A549 (cell line): Measurements from ENCODE around the gene RLN3. TPM values are rescaled to one million over a fixed set of nuclear protein-coding genes. Genes with fewer than 3 reads are reported as not detected.

Experiments
- ATAC-seq, 2 experiments: fragments of 200-7000 bp in 1 of 2; fragments of >200 bp in 1 of 2; cut with Nextera tagmentation in 1 of 2; cut with Tn5 transposase in 1 of 2; 3 replicates each; pipeline versions ENCODE4 v1.8.0 to v1.9.1; 2018 to 2020; ENCODE audit warnings: mild to moderate bottlenecking in 1 of 2, moderate library complexity in 1 of 2
- CTCF ChIA-PET: fragments of 300-600 bp; sonication (Branson Sonifier 250); formaldehyde crosslinking; extraction: SDS; loops from one replicate; lab custom pipeline; 2021; ENCODE audit warnings: antibody characterized with exemption, inconsistent platforms; lab: Yijun Ruan, JAX
- POLR2A ChIA-PET: fragments of 350-600 bp; formaldehyde crosslinking; extraction: SDS; loops from one replicate; lab custom pipeline; 2021; ENCODE audit warnings: antibody characterized with exemption, inconsistent platforms; lab: Yijun Ruan, JAX
- DNase-seq, 2 experiments: peaks; one replicate each; pipeline versions ENCODE4 v3.0.0 to v3.0.0-alpha.2; 2011 to 2016; ENCODE audit warnings: low read depth in 1 of 2, low spot score in 1 of 2
- FAIRE-seq: peaks from 2 replicates; lab custom pipeline; 2011; peaks lifted over from hg19 to GRCh38; lab: Jason Lieb, UNC
- H3K27ac ChIP-seq, 2 experiments: fragments of >200 bp; sonication (Bioruptor Twin); formaldehyde crosslinking; 3 replicates each; pipeline ENCODE4 v1.5.1; 2016 to 2017
- H3K4me1 ChIP-seq: fragments of >200 bp; sonication (Bioruptor Twin); formaldehyde crosslinking; 3 replicates; pipeline ENCODE4 v1.6.1; 2016
- H3K4me2 ChIP-seq: fragments of >200 bp; sonication (Bioruptor Twin); formaldehyde crosslinking; 3 replicates; pipeline ENCODE4 v1.6.1; 2016
- H3K4me3 ChIP-seq: fragments of >200 bp; sonication (Bioruptor Twin); formaldehyde crosslinking; 3 replicates; pipeline ENCODE4 v1.5.1; 2016
- H3K9me3 ChIP-seq: fragments of >200 bp; sonication (Bioruptor Twin); formaldehyde crosslinking; 3 replicates; pipeline ENCODE4 v1.6.1; 2016
- BCL3 ChIP-seq: fragments of >200 bp; sonication (Bioruptor Twin); formaldehyde crosslinking; IDR thresholded peaks from 3 replicates; pipeline ENCODE4 v1.6.1; 2016
- BHLHE40 ChIP-seq: IDR thresholded peaks from 2 replicates; pipeline ENCODE4 v1.6.1; 2012; ENCODE audit warnings: low read depth, low read length, inconsistent platforms
- CHD4 ChIP-seq: fragments of 200-600 bp; sonication (generic); IDR thresholded peaks from 2 replicates; pipeline ENCODE4 v1.6.1; 2016; ENCODE audit warnings: antibody characterized with exemption, mild to moderate bottlenecking, borderline replicate concordance
- FOSL2 ChIP-seq, 2 experiments: fragments of 450-650 bp in 1 of 2; fragments of >200 bp in 1 of 2; sonication (Bioruptor Twin) in 1 of 2; formaldehyde crosslinking; IDR thresholded peaks; 2 replicates each; pipeline versions ENCODE4 v1.5.0 to v1.6.1; 2016 to 2020; ENCODE audit warnings: mild to moderate bottlenecking in 1 of 2, moderate library complexity in 1 of 2
- FOXS1 ChIP-seq: fragments of 250-450 bp; sonication (Bioruptor Pico); IDR thresholded peaks from 2 replicates; pipeline ENCODE4 v1.5.0; 2020; ENCODE audit warnings: mild to moderate bottlenecking, moderate library complexity
- HDAC2 ChIP-seq: fragments of 200-600 bp; sonication (generic); IDR thresholded peaks from 2 replicates; pipeline ENCODE4 v1.6.1; 2016
- HOXB13 ChIP-seq: fragments of 250-450 bp; sonication (Bioruptor Pico); IDR thresholded peaks from 2 replicates; pipeline ENCODE4 v1.5.0; 2020; ENCODE audit warnings: low read depth, mild to moderate bottlenecking, moderate library complexity
- KDM5A ChIP-seq: fragments of 200-600 bp; sonication (generic); IDR thresholded peaks from 2 replicates; pipeline ENCODE4 v1.6.1; 2016; ENCODE audit warnings: antibody characterized with exemption, mild to moderate bottlenecking
- NPAS2 ChIP-seq: fragments of 250-450 bp; sonication (Bioruptor Pico); IDR thresholded peaks from 2 replicates; pipeline ENCODE4 v1.8.0; 2022; ENCODE audit warnings: mild to moderate bottlenecking, moderate library complexity, borderline replicate concordance
- NR3C1 ChIP-seq: fragments of >200 bp; sonication (Bioruptor Twin); formaldehyde crosslinking; IDR thresholded peaks from 3 replicates; pipeline ENCODE4 v1.6.1; 2017
- POLR2A ChIP-seq: IDR thresholded peaks from 2 replicates; pipeline ENCODE4 v1.6.1; 2012; ENCODE audit warnings: mild to moderate bottlenecking, low read length
- POLR2AphosphoS2 ChIP-seq: conservative IDR thresholded peaks from 2 replicates; pipeline ENCODE4 v1.6.1; 2012; ENCODE audit warnings: low read length, improper control_type of control experiment, inconsistent platforms
- RAD21 ChIP-seq, 2 experiments: fragments of >200 bp in 1 of 2; sonication (Bioruptor Twin) in 1 of 2; formaldehyde crosslinking in 1 of 2; IDR thresholded peaks in 1 of 2; conservative IDR thresholded peaks in 1 of 2; 2 replicates in 1 of 2; 3 replicates in 1 of 2; pipeline ENCODE4 v1.6.1; 2012 to 2018; ENCODE audit warnings: inconsistent platforms in 1 of 2
- RFX5 ChIP-seq: fragments of 450-650 bp; IDR thresholded peaks from 2 replicates; pipeline ENCODE4 v1.7.1; 2014; ENCODE audit warnings: antibody characterized with exemption, mild to moderate bottlenecking, moderate library complexity
- SMC3 ChIP-seq: fragments of >200 bp; sonication (Bioruptor Twin); formaldehyde crosslinking; IDR thresholded peaks from 3 replicates; pipeline ENCODE4 v1.6.1; 2018; ENCODE audit warnings: inconsistent platforms
- ZC3H11A ChIP-seq: fragments of 450-650 bp; IDR thresholded peaks from 2 replicates; pipeline ENCODE4 v1.6.1; 2014; ENCODE audit warnings: antibody characterized with exemption, mild to moderate bottlenecking
- ZFP36 ChIP-seq: fragments of 450-650 bp; IDR thresholded peaks from 2 replicates; pipeline ENCODE4 v1.6.1; 2014; ENCODE audit warnings: borderline replicate concordance; ENCODE audit not compliant: partially characterized antibody
- ZNF302 ChIP-seq: fragments of 250-450 bp; sonication (Bioruptor Pico); IDR thresholded peaks from 2 replicates; pipeline ENCODE4 v1.9.0; 2021; ENCODE audit warnings: inconsistent platforms, mild to moderate bottlenecking, moderate library complexity
- ZSCAN20 ChIP-seq: fragments of 250-450 bp; sonication (Bioruptor Pico); IDR thresholded peaks from 2 replicates; pipeline ENCODE4 v1.8.0; 2022; ENCODE audit warnings: mild to moderate bottlenecking, moderate library complexity
- WGBS: methylation state at CpG from one replicate; pipeline ENCODE4 v1.1.6; 2017; ENCODE audit errors: missing lambda C conversion rate; 5-methylcytosine and 5-hydroxymethylcytosine counted together
- polyA plus RNA-seq, 4 experiments: library from polyadenylated mRNA; depleted of rRNA in 3 of 4; stranded (reverse); fragments of >200 nt; fragmentation: RNase III in 1 of 4; extraction: RNeasy Plus Mini Kit Qiagen cat#74134 plus additional on column Dnase treatment in 1 of 4; gene quantifications; 2 replicates in 3 of 4; 3 replicates in 1 of 4; pipeline ENCODE4 v1.2.3, GENCODE V29; 2011 to 2017
- TF ChIP-seq, protein P1 (sequence below): fragments of 200-600 bp; sonication (generic); IDR thresholded peaks from 2 replicates; pipeline ENCODE4 v1.6.1; 2016; ENCODE audit warnings: antibody characterized with exemption, mild to moderate bottlenecking, moderate library complexity
- TF ChIP-seq, protein P2 (sequence below): fragments of >200 bp; sonication (Bioruptor Twin); formaldehyde crosslinking; IDR thresholded peaks from 3 replicates; pipeline ENCODE4 v1.5.1; 2016
- TF ChIP-seq, protein P3 (sequence below): IDR thresholded peaks from 2 replicates; pipeline ENCODE4 v1.6.1; 2012
- TF ChIP-seq, protein P4 (sequence below): fragments of >200 bp; sonication (Bioruptor Twin); formaldehyde crosslinking; IDR thresholded peaks from 2 replicates; pipeline ENCODE4 v1.6.1; 2016
- TF ChIP-seq, protein P5 (sequence below): IDR thresholded peaks from 2 replicates; pipeline ENCODE4 v1.6.1; 2012

Gene RLN3
- polyA plus RNA-seq, 2 of the 4 experiments (the other 2 are of a cell fraction), result not detected

DNA sequence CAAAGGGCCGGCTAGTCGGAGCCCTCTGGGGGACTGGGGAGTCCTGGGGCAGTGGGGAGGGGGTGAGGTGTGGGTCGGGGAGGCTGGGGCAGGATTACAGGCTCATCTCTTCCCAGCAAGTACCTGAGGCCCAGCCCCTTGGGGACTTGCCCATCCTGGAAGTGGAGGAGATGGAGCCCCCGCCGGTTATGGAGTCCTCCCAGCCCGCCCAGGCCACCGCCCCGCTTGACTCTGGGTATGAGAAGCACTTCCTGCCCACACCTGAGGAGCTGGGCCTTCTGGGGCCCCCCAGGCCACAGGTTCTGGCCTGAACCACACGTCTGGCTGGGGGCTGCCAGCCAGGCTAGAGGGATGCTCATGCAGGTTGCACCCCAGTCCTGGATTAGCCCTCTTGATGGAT is 24.0 kb downstream of the RLN3 start:
- TF ChIP-seq BCL3, result no peak
- TF ChIP-seq, protein P1, sequence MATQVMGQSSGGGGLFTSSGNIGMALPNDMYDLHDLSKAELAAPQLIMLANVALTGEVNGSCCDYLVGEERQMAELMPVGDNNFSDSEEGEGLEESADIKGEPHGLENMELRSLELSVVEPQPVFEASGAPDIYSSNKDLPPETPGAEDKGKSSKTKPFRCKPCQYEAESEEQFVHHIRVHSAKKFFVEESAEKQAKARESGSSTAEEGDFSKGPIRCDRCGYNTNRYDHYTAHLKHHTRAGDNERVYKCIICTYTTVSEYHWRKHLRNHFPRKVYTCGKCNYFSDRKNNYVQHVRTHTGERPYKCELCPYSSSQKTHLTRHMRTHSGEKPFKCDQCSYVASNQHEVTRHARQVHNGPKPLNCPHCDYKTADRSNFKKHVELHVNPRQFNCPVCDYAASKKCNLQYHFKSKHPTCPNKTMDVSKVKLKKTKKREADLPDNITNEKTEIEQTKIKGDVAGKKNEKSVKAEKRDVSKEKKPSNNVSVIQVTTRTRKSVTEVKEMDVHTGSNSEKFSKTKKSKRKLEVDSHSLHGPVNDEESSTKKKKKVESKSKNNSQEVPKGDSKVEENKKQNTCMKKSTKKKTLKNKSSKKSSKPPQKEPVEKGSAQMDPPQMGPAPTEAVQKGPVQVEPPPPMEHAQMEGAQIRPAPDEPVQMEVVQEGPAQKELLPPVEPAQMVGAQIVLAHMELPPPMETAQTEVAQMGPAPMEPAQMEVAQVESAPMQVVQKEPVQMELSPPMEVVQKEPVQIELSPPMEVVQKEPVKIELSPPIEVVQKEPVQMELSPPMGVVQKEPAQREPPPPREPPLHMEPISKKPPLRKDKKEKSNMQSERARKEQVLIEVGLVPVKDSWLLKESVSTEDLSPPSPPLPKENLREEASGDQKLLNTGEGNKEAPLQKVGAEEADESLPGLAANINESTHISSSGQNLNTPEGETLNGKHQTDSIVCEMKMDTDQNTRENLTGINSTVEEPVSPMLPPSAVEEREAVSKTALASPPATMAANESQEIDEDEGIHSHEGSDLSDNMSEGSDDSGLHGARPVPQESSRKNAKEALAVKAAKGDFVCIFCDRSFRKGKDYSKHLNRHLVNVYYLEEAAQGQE, result no peak
- no peak for TF ChIP-seq ZFP36
- TF ChIP-seq, protein P2, sequence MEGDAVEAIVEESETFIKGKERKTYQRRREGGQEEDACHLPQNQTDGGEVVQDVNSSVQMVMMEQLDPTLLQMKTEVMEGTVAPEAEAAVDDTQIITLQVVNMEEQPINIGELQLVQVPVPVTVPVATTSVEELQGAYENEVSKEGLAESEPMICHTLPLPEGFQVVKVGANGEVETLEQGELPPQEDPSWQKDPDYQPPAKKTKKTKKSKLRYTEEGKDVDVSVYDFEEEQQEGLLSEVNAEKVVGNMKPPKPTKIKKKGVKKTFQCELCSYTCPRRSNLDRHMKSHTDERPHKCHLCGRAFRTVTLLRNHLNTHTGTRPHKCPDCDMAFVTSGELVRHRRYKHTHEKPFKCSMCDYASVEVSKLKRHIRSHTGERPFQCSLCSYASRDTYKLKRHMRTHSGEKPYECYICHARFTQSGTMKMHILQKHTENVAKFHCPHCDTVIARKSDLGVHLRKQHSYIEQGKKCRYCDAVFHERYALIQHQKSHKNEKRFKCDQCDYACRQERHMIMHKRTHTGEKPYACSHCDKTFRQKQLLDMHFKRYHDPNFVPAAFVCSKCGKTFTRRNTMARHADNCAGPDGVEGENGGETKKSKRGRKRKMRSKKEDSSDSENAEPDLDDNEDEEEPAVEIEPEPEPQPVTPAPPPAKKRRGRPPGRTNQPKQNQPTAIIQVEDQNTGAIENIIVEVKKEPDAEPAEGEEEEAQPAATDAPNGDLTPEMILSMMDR, result no peak
- no peak for TF ChIP-seq HOXB13 (CRISPR knock-in tag)
- TF ChIP-seq HDAC2, result no peak
- TF ChIP-seq FOXS1 (CRISPR knock-in tag), result no peak
- no peak for TF ChIP-seq SMC3
- TF ChIP-seq CHD4, result no peak
- ATAC-seq (no peak), FAIRE-seq (no peak), DNase-seq (no peak)
- no peak overlapping the region for H3K4me2 ChIP-seq
- ChIA-PET POLR2A (no interaction called here), CTCF (interaction anchor here (1.2 to 1.8 kb wide), 6 partner anchors 9 to 172 kb away, joined by 3 to 9 read pairs (median 6); partner anchors contain the start of genes IL27RA and PALM3)
- WGBS, result 40% methylated on average over 1 of the region's 9 CpGs
- no peaks in the 10 kb centered on the region for H3K4me1 ChIP-seq
- H3K9me3 ChIP-seq, result 0 out of 3 replicates have a peak, but pooled peaks cover 3% of the 10 kb centered on the region
- no peak overlapping the region for H3K27ac ChIP-seq
- no peak overlapping the region for H3K4me3 ChIP-seq

DNA sequence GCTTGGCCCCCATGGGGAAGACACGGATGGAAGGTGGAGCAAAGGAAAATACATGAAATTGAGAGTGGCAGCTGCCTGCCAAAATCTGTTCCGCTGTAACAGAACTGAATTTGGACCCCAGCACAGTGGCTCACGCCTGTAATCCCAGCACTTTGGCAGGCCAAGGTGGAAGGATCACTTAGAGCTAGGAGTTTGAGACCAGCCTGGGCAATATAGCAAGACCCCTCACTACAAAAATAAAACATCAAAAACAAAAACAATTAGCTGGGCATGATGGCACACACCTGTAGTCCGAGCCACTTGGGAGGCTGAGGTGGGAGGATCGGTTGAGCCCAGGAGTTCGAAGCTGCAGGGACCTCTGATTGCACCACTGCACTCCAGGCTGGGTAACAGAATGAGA is 24.5 kb downstream of the RLN3 start:
- CTCF ChIA-PET, result interaction anchor here (0.6 to 1.8 kb wide), 6 partner anchors 9 to 34 kb away, joined by 3 to 9 read pairs (median 6); partner anchors contain the start of genes IL27RA and PALM3
- Histone ChIP-seq H3K9me3 (0 out of 3 replicates have a peak, but pooled peaks cover 3% of the 10 kb centered on the region), H3K4me1 (no peaks in the 10 kb centered on the region), H3K4me2 (no peak overlapping the region), H3K4me3 (no peak overlapping the region), H3K27ac (no peak overlapping the region)
- DNase-seq (no peak), ATAC-seq (no peak), FAIRE-seq (no peak)
- 76% methylated on average over 6 of the region's 6 CpGs for whole genome bisulfite sequencing
- TF ChIP-seq, protein P3, sequence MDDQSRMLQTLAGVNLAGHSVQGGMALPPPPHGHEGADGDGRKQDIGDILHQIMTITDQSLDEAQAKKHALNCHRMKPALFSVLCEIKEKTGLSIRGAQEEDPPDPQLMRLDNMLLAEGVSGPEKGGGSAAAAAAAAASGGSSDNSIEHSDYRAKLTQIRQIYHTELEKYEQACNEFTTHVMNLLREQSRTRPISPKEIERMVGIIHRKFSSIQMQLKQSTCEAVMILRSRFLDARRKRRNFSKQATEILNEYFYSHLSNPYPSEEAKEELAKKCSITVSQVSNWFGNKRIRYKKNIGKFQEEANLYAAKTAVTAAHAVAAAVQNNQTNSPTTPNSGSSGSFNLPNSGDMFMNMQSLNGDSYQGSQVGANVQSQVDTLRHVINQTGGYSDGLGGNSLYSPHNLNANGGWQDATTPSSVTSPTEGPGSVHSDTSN, result no peak
- TF ChIP-seq RAD21 (conservative IDR thresholded peaks at IDR 0.05 in 1 of 2, IDR thresholded peaks at IDR 0.05 in 1 of 2) (no peak), ZC3H11A (no peak), RFX5 (no peak), SMC3 (no peak), BHLHE40 (no peak), FOSL2 (IDR thresholded peaks at IDR 0.05) (no peak), FOSL2 (CRISPR knock-in tag; IDR thresholded peaks at IDR 0.05) (no peak), POLR2A (no peak), NPAS2 (CRISPR knock-in tag) (no peak), ZNF302 (CRISPR knock-in tag) (no peak), KDM5A (no peak), POLR2AphosphoS2 (no peak), NR3C1 (no peak), HDAC2 (no peak), ZSCAN20 (CRISPR knock-in tag) (no peak), FOXS1 (CRISPR knock-in tag) (no peak)
- TF ChIP-seq, protein P4, sequence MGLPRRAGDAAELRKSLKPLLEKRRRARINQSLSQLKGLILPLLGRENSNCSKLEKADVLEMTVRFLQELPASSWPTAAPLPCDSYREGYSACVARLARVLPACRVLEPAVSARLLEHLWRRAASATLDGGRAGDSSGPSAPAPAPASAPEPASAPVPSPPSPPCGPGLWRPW, result no peak
- TF ChIP-seq, protein P5, sequence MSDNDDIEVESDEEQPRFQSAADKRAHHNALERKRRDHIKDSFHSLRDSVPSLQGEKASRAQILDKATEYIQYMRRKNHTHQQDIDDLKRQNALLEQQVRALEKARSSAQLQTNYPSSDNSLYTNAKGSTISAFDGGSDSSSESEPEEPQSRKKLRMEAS, result no peak
- POLR2A ChIA-PET, result no interaction called here
